Endometrial microvascular endothelial cells (primary cell): ENCODE data around the gene OR2T3. TPM values are rescaled to one million over a fixed set of nuclear protein-coding genes. Genes with fewer than 3 reads are reported as not detected.
"Not testable (repeated sequence)": the region's sequence is repeated elsewhere in the genome, so short reads cannot be mapped to it uniquely, and the experiment has no call there.

Experiments
- in situ Hi-C: cut with HindIII; loops from 2 replicates; pipeline ENCODE4 v1.10.0; 2017; ENCODE audit warnings: low sequenced_read_pairs, low pct_unique_long_range_greater_than_20kb; ENCODE audit errors: inconsistent ontology term
- total RNA-seq: library from RNA; depleted of rRNA; stranded (reverse); fragments of >200 nt; gene quantifications from one replicate; pipeline ENCODE4 v1.2.3, GENCODE V29; 2015; ENCODE audit errors: inconsistent ontology term

The OR2T3 gene
- total RNA-seq, result not detected

GRCh38 chr1:248473051-248473450 is at the start of gene OR2T3:
OR2T3 (plus strand) TSS chr1:248473351; CDS start chr1:248473351, 0 bp downstream.
- in situ Hi-C loops, result not testable (repeated sequence)

GRCh38 chr1:248427526-248428191 is 45.5 kb upstream of the OR2T3 start:
- in situ Hi-C loops, result not testable (repeated sequence)

GRCh38 chr1:248428192-248428533 is 45.0 kb upstream of the OR2T3 start:
- in situ Hi-C loops, result not testable (repeated sequence)

GRCh38 chr1:248431683-248432082 is 41.5 kb upstream of the OR2T3 start:
- in situ Hi-C loops, result not testable (repeated sequence)

GRCh38 chr1:248432201-248432600 is 41.0 kb upstream of the OR2T3 start:
- in situ Hi-C loops, result not testable (repeated sequence)

GRCh38 chr1:248433811-248434415 is 39.2 kb upstream of the OR2T3 start:
- in situ Hi-C loops, result not testable (repeated sequence)

GRCh38 chr1:248434913-248435312 is 38.2 kb upstream of the OR2T3 start:
- in situ Hi-C loops, result not testable (repeated sequence)

- in situ Hi-C loops, result not testable (repeated sequence)
Observed at GRCh38 chr1:248436303-248436702, 36.8 kb upstream of the OR2T3 start.

- in situ Hi-C loops, result not testable (repeated sequence)
Observed at GRCh38 chr1:248438668-248439067, 34.5 kb upstream of the OR2T3 start.

- in situ Hi-C loops, result not testable (repeated sequence)
Observed at GRCh38 chr1:248439283-248439682, 33.9 kb upstream of the OR2T3 start.

GRCh38 chr1:248442500-248443277 is 30.5 kb upstream of the OR2T3 start:
- in situ Hi-C loops, result not testable (repeated sequence)

- in situ Hi-C loops, result not testable (repeated sequence)
Observed at GRCh38 chr1:248444603-248445002, 28.5 kb upstream of the OR2T3 start.

- in situ Hi-C loops, result not testable (repeated sequence)
Observed at GRCh38 chr1:248445399-248445798, 27.8 kb upstream of the OR2T3 start, which contains the start of gene OR2T2. OR2T2 (plus strand) TSS chr1:248445637; CDS start chr1:248452798, 7,161 bp downstream.

GRCh38 chr1:248448409-248449074 is 24.6 kb upstream of the OR2T3 start:
- in situ Hi-C loops, result not testable (repeated sequence)

- in situ Hi-C loops, result not testable (repeated sequence)
Observed at GRCh38 chr1:248449821-248450465, 23.2 kb upstream of the OR2T3 start.

GRCh38 chr1:248450466-248451145 is 22.5 kb upstream of the OR2T3 start:
- in situ Hi-C loops, result not testable (repeated sequence)

- in situ Hi-C loops, result not testable (repeated sequence)
Observed at GRCh38 chr1:248453619-248454018, 19.5 kb upstream of the OR2T3 start.

GRCh38 chr1:248455045-248455444 is 18.1 kb upstream of the OR2T3 start:
- in situ Hi-C loops, result not testable (repeated sequence)
